H54 (cell line): Measurements from ENCODE around the gene GCSAML.

Experiments used
- DNase-seq: peaks from one replicate; pipeline ENCODE4 v3.0.0; 2011; ENCODE audit warnings: low spot score, mixed read lengths; ENCODE audit not compliant: insufficient read length
- FAIRE-seq: peaks from 3 replicates; lab custom pipeline; 2011; peaks lifted over from hg19 to GRCh38; lab: Jason Lieb, UNC
- POLR2A ChIP-seq: IDR thresholded peaks from 2 replicates; pipeline ENCODE4 v1.6.1; 2011; ENCODE audit warnings: low read depth, mild to moderate bottlenecking, low read length

Gene GCSAML

GRCh38 chr1:247540581-247540980 lies 8.4 kb upstream of the GCSAML start:
- no peak for TF ChIP-seq POLR2A
- FAIRE-seq (no peak), DNase-seq (no peak)

- TF ChIP-seq POLR2A = no peak
- no peak for FAIRE-seq
- no peak for DNase-seq
Measured at GRCh38 chr1:247542811-247543210, 6.1 kb upstream of the GCSAML start.

- no peak for FAIRE-seq
- no peak for TF ChIP-seq POLR2A
- no peak for DNase-seq
Measured at GRCh38 chr1:247548092-247548491, 842 bp upstream of the GCSAML start.

GRCh38 chr1:247551721-247552120 lies 2.8 kb downstream of the GCSAML start:
- no peak for TF ChIP-seq POLR2A
- no peak for FAIRE-seq

GRCh38 chr1:247552231-247552630 lies 3.3 kb downstream of the GCSAML start:
- TF ChIP-seq POLR2A = no peak
- FAIRE-seq (no peak), DNase-seq (no peak)

More at GRCh38 chr1:247551721-247552120, 2.8 kb downstream of the GCSAML start:
- no peak for DNase-seq

- FAIRE-seq (no peak), DNase-seq (no peak)
- no peak for TF ChIP-seq POLR2A
Measured at GRCh38 chr1:247557926-247558674, 9.2 kb downstream of the GCSAML start.

GRCh38 chr1:247561711-247562110 lies 12.8 kb downstream of the GCSAML start:
- TF ChIP-seq POLR2A = no peak
- FAIRE-seq (no peak), DNase-seq (no peak)

- FAIRE-seq (no peak), DNase-seq (no peak)
- no peak for TF ChIP-seq POLR2A
Measured at GRCh38 chr1:247562198-247562597, 13.3 kb downstream of the GCSAML start.

GRCh38 chr1:247574236-247574635 lies 25.3 kb downstream of the GCSAML start:
- DNase-seq = no peak
- no peak for FAIRE-seq

GRCh38 chr1:247574664-247575063 lies 25.7 kb downstream of the GCSAML start:
- FAIRE-seq = no peak
- DNase-seq = no peak
- TF ChIP-seq POLR2A = no peak

More at GRCh38 chr1:247574236-247574635, 25.3 kb downstream of the GCSAML start:
- TF ChIP-seq POLR2A = no peak

- DNase-seq = no peak
- no peak for TF ChIP-seq POLR2A
- FAIRE-seq = no peak
Measured at GRCh38 chr1:247576514-247576913, 27.6 kb downstream of the GCSAML start.

GRCh38 chr1:247578946-247579460 lies 30.1 kb downstream of the GCSAML start:
- no peak for TF ChIP-seq POLR2A
- FAIRE-seq = no peak
- DNase-seq = no peak

- DNase-seq (no peak), FAIRE-seq (no peak)
- TF ChIP-seq POLR2A = no peak
Measured at GRCh38 chr1:247588060-247588459, 39.1 kb downstream of the GCSAML start, which contains the start of gene OR2G2. TSS of gene OR2G2 (plus strand) at chr1:247588360. CDS start at chr1:247588360, 0 bp downstream.

- no peak for DNase-seq
- TF ChIP-seq POLR2A = no peak
- FAIRE-seq = no peak
Measured at GRCh38 chr1:247605286-247605685, 56.4 kb downstream of the GCSAML start, which contains the start of gene OR2G3. TSS of gene OR2G3 (plus strand) at chr1:247605586. CDS start at chr1:247605586, 0 bp downstream.

- no peak for FAIRE-seq
Measured at GRCh38 chr1:247613405-247613804, 64.5 kb downstream of the GCSAML start.

GRCh38 chr1:247614625-247615024 lies 65.7 kb downstream of the GCSAML start:
- TF ChIP-seq POLR2A = no peak
- no peak for DNase-seq
- FAIRE-seq = no peak

More at GRCh38 chr1:247613405-247613804, 64.5 kb downstream of the GCSAML start:
- TF ChIP-seq POLR2A = no peak
- DNase-seq = no peak
